Measurements from ENCODE around the gene CHID1. TPM values are rescaled to one million over a fixed set of nuclear protein-coding genes. Genes with fewer than 3 reads are reported as not detected.

The CHID1 gene
- total and polyA plus RNA-seq, 4 donors: 41.7 to 92.2 (median 48.8) TPM

GRCh38 chr11:884578-885070 is 26.0 kb downstream of the CHID1 start:
- Histone ChIP-seq H3K4me1 (ENCODE audit: control insufficient read depth in 5 of 5, insufficient read depth in 5 of 5, low read length in 5 of 5) (no peaks in the 10 kb centered on the region), H3K9me3 (ENCODE audit: control insufficient read depth in 4 of 4, insufficient read depth in 3 of 4, low read length in 3 of 4) (no peaks in the 10 kb centered on the region), H3K27ac (ENCODE audit: low read depth in 1 of 2, low read length in 1 of 2) (no peak overlapping the region), H3K36me3 (ENCODE audit: control insufficient read depth in 4 of 4, insufficient read depth in 4 of 4, low read length in 4 of 4) (peaks cover 0 to 54% (median 8%) of the 10 kb centered on the region in 4 donors), H3K9ac (ENCODE audit: insufficient read depth in 1 of 2, low read length in 2 of 2) (no peak overlapping the region), H3K27me3 (ENCODE audit: control insufficient read depth in 3 of 3, insufficient read depth in 3 of 3, low read length in 2 of 3) (no peaks in the 10 kb centered on the region), H3K4me3 (no peak overlapping the region)
- WGBS, 2 donors: 88 to 92% methylated on average over 16 of the region's 16 CpGs
- DNase-seq (no peak), ATAC-seq (ENCODE audit: insufficient read depth, low FRiP score) (no peak)
- TF ChIP-seq CTCF (IDR thresholded peaks at IDR 0.05; ENCODE audit: control extremely low read depth, extremely low read depth): no peak

GRCh38 chr11:883527-883926 is 27.1 kb downstream of the CHID1 start:
- Histone ChIP-seq H3K4me3 (no peak overlapping the region), H3K27ac (ENCODE audit: low read depth in 1 of 2, low read length in 1 of 2) (no peak overlapping the region), H3K9ac (ENCODE audit: insufficient read depth in 1 of 2, low read length in 2 of 2) (no peak overlapping the region), H3K9me3 (ENCODE audit: control insufficient read depth in 4 of 4, insufficient read depth in 3 of 4, low read length in 3 of 4) (no peaks in the 10 kb centered on the region), H3K4me1 (ENCODE audit: control insufficient read depth in 5 of 5, insufficient read depth in 5 of 5, low read length in 5 of 5) (no peaks in the 10 kb centered on the region), H3K36me3 (ENCODE audit: control insufficient read depth in 4 of 4, insufficient read depth in 4 of 4, low read length in 4 of 4) (peaks cover 0 to 50% (median 8%) of the 10 kb centered on the region in 4 donors), H3K27me3 (ENCODE audit: control insufficient read depth in 3 of 3, insufficient read depth in 3 of 3, low read length in 2 of 3) (no peaks in the 10 kb centered on the region)
- TF ChIP-seq CTCF (IDR thresholded peaks at IDR 0.05; ENCODE audit: control extremely low read depth, extremely low read depth): no peak
- 84 to 96% methylated on average over 10 of the region's 10 CpGs for WGBS, 2 donors
- ATAC-seq (ENCODE audit: insufficient read depth, low FRiP score) (no peak), DNase-seq (no peak)

DNA sequence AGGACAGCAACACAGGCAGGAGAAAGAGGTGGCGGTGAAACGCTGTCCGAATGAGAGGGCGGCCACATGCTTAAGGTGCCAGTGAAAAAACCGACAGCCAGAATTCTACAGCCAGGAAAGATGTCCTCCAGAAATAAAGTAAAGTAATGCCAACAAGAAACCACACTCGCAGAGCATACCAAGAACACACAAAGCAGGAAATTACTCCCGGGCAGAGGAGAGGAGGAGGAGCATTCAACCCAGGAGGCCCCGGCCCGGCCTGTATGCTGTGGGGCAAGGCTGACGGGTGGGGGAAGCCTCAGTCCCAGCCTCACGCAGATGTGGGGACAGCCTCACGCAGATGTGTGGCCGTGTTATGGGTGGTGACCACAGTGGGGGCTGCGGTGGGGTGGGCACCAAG is 28.0 kb downstream of the CHID1 start:
- Histone ChIP-seq H3K9me3 (ENCODE audit: control insufficient read depth in 4 of 4, insufficient read depth in 3 of 4, low read length in 3 of 4) (no peaks in the 10 kb centered on the region), H3K4me1 (ENCODE audit: control insufficient read depth in 5 of 5, insufficient read depth in 5 of 5, low read length in 5 of 5) (no peaks in the 10 kb centered on the region), H3K27me3 (ENCODE audit: control insufficient read depth in 3 of 3, insufficient read depth in 3 of 3, low read length in 2 of 3) (no peaks in the 10 kb centered on the region), H3K9ac (ENCODE audit: insufficient read depth in 1 of 2, low read length in 2 of 2) (no peak overlapping the region), H3K27ac (ENCODE audit: low read depth in 1 of 2, low read length in 1 of 2) (no peak overlapping the region), H3K36me3 (ENCODE audit: control insufficient read depth in 4 of 4, insufficient read depth in 4 of 4, low read length in 4 of 4) (peaks cover 0 to 49% (median 7%) of the 10 kb centered on the region in 4 donors), H3K4me3 (no peak overlapping the region)
- 78 to 86% methylated on average over 12 to 14 of the region's 14 CpGs for WGBS, 2 donors
- DNase-seq (no peak), ATAC-seq (ENCODE audit: insufficient read depth, low FRiP score) (no peak)
- no peak for TF ChIP-seq CTCF (IDR thresholded peaks at IDR 0.05; ENCODE audit: control extremely low read depth, extremely low read depth)

- H3K4me3 ChIP-seq: no peak overlapping the region
- 85 to 90% methylated on average over 14 of the region's 14 CpGs for WGBS, 2 donors
- DNase-seq: no peak
Observed at GRCh38 chr11:880447-880846, 30.2 kb downstream of the CHID1 start.

More at GRCh38 chr11:880447-880846, 30.2 kb downstream of the CHID1 start:
- Histone ChIP-seq H3K27ac (ENCODE audit: low read depth in 1 of 2, low read length in 1 of 2) (no peak overlapping the region), H3K9ac (ENCODE audit: insufficient read depth in 1 of 2, low read length in 2 of 2) (no peak overlapping the region), H3K4me1 (ENCODE audit: control insufficient read depth in 5 of 5, insufficient read depth in 5 of 5, low read length in 5 of 5) (no peaks in the 10 kb centered on the region), H3K27me3 (ENCODE audit: control insufficient read depth in 3 of 3, insufficient read depth in 3 of 3, low read length in 2 of 3) (no peaks in the 10 kb centered on the region), H3K9me3 (ENCODE audit: control insufficient read depth in 4 of 4, insufficient read depth in 3 of 4, low read length in 3 of 4) (no peaks in the 10 kb centered on the region), H3K36me3 (ENCODE audit: control insufficient read depth in 4 of 4, insufficient read depth in 4 of 4, low read length in 4 of 4) (peaks cover 0 to 41% (median 3%) of the 10 kb centered on the region in 4 donors)
- no peak for TF ChIP-seq CTCF (IDR thresholded peaks at IDR 0.05; ENCODE audit: control extremely low read depth, extremely low read depth)
- ATAC-seq (ENCODE audit: insufficient read depth, low FRiP score): no peak
